Activated CD4-positive, CD25-positive, alpha-beta regulatory T cell treated with anti-CD3 and anti-CD28 coated beads, Interleukin-2, amount 50 U/mL, for 24 hours (primary cell): ENCODE data around the gene ADAMTS19.
"Not testable (repeated sequence)": the region's sequence is repeated elsewhere in the genome, so short reads cannot be mapped to it uniquely, and the experiment has no call there.

ENCODE experiments used
- ATAC-seq, 2 donors: fragments of 150-1000 bp; cut with Tn5 transposase; one replicate each; pipeline ENCODE4 v1.10.0; 2021; ENCODE audit warnings: mild to moderate bottlenecking in 1 of 2, moderate library complexity in 1 of 2

Gene ADAMTS19

DNA sequence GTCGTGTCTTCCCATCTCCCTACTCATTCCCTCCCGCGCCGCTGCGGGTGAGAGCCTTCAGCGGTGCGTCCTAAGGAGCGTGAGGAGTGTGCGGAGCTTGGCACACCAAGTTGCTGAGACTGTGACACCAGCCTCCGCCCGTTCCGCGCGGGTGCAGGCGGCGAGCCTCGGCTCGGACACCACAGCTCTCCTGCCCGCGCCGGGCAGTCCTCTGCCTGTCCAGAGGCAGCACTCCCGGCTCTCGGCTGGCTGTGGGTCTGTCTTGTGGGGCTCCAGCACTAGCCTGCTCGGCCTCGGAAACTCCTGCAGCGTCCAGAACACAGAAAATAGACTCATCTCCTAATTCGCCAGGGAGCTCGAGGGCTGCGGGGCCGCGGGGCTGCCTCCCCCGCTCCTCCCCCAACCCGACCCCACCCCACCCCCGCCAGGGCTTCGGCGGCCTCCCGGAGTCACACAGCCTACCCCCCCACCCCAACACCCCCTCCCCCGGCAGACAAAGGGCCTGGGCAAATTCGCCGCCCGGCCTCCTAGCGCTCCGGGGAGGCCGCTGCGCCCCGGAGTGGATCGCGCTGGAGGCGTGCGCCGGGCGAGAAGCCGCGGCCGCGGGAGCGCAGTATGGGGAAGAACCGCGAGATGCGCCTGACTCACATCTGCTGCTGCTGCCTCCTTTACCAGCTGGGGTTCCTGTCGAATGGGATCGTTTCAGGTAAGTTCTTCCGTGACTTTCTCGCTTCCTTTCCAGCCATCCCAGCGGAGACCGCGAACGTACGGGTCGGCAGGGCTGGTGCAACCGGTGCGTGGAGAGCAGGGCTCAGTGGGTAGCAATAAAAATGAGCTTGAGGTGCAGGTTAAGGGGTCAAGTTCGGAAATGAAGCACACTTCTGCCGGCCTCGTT, at the start of gene ADAMTS19:
ADAMTS19 (plus strand) TSS at position 522 of the 895 bp plus-strand sequence; CDS start at position 616, 94 bp downstream.
- ATAC-seq = no peak

- no peak for ATAC-seq
Observed at GRCh38 chr5:129410488-129410887, 49.6 kb upstream of the ADAMTS19 start.

DNA sequence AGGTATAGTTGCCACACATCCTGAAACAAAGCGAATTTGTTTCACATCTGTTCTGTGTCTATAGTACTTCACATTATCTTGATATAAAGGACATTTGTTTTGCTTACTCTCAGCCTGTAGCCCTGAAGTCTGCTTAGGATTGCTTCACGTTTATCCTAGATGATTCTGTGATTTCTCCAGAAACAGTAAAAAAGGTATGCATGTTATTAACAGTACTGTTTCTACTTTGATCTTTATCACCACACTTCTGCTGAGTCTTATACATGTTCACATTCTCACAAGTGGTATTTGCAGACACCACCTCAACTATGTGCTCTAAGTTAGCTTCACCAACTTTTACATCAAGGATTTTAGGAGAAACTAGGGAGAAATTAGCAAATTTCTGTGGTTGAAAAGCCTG, 47.4 kb upstream of the ADAMTS19 start:
- no peak for ATAC-seq

DNA sequence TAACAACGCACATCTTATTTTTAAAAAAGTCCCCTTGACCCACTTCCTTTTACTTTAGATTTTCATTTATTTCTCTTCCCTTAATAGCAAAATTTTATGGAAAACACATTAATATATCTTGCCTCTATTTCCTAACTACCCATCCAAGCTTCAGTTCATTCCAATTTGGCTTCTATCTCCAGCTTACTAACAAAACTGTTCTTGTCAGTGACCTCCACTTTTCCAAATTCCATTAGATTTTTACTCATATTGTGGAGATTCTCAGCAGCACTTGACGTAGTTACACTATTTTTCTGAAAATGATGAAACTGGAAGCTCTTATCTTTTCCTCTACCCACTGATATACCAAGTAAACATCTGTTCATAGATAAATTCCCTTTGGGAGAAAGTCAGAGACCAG, 46.5 kb upstream of the ADAMTS19 start:
- no peak for ATAC-seq

- ATAC-seq = no peak
Observed at GRCh38 chr5:129419292-129419691, 40.8 kb upstream of the ADAMTS19 start.

DNA sequence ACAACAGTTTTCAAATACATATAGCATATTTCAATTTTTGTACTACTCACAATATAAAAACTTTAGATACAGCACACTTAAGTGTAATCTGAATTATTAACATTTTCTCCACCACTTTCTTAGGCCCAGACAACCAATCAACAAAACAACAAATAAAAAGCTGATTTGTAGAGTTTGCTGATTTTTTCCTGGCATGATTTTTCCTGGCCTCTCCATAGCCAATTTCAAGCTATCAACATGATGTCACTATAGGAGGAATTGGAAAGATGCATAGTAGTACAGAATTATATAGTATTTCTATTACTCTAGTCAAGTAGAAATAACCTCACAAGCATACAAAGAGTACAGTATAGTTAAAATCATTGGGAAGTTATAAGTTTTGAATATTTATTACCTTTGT, 35.1 kb upstream of the ADAMTS19 start:
- no peak for ATAC-seq

- no peak for ATAC-seq
Observed at GRCh38 chr5:129426071-129426470, 34.0 kb upstream of the ADAMTS19 start.

DNA sequence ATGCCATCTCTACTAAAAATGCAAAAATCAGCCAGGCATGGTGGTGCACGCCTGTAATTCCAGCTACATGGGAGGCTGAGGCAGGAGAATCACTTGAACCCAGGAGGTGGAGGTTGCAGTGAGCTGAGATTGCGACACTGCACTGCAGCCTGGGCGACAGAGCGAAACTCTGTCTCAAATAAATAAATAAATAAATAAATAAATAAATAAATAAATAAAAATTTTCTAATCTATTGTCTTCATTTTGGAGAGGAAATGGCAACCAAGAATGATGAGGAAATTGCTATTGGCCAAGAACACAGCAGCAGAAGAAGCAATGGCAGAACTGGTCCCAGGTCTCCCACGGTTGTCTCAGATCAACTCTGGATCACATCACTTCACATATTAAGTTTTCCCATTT, 31.5 kb upstream of the ADAMTS19 start:
- not testable (repeated sequence) for ATAC-seq

GRCh38 chr5:129431406-129431805, 28.7 kb upstream of the ADAMTS19 start:
- ATAC-seq = no peak

GRCh38 chr5:129438322-129438721, 21.8 kb upstream of the ADAMTS19 start:
- no peak for ATAC-seq

GRCh38 chr5:129440424-129440823, 19.7 kb upstream of the ADAMTS19 start:
- no peak for ATAC-seq

DNA sequence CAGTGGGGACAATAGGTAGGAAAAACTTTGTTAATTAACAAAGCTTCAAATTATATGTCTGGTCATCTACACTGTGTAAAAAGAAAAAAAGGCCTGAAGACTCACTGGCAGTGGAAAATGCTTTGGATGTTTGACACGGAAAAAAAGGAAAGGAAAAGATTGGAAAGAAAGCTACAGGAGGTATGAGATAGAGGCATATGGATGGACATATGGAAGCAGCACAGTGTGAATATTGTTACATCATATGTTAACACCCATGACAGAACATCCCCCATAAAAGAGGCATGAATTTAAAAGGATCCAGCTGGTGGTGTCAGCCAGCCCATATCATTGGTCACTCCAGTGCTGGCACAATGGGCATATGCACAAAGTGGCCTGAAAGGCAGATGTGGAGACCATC, 19.0 kb upstream of the ADAMTS19 start:
- ATAC-seq = no peak

DNA sequence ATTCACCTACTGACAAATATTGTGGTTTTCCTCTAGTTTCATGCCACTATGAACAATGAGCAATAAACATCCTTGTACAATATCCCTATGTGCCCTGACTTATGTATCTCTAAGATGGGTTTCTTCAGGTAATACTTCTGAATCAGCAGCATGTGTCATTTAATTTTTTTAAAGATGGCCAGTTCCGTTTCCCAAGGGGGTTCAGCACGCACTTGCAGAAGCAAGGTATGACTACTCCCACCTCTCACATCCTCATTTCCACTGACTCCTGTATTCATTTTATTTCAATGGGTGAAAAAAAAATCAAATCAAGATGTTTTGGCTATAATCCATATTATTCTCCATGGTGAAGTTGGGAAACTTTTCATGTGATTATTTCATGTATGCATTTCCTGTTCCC, 14.7 kb upstream of the ADAMTS19 start:
- no peak for ATAC-seq

- ATAC-seq = no peak
Observed at GRCh38 chr5:129447968-129448367, 12.1 kb upstream of the ADAMTS19 start.

GRCh38 chr5:129448654-129449053, 11.4 kb upstream of the ADAMTS19 start:
- no peak for ATAC-seq

GRCh38 chr5:129454461-129454860, 5.6 kb upstream of the ADAMTS19 start:
- ATAC-seq = no peak

- no peak for ATAC-seq
Observed at GRCh38 chr5:129459450-129459776, 685 bp upstream of the ADAMTS19 start.

- ATAC-seq = no peak
Observed at GRCh38 chr5:129460672-129460935, 506 bp downstream of the ADAMTS19 start.

GRCh38 chr5:129460936-129461710, 1.0 kb downstream of the ADAMTS19 start:
- ATAC-seq = no peak

DNA sequence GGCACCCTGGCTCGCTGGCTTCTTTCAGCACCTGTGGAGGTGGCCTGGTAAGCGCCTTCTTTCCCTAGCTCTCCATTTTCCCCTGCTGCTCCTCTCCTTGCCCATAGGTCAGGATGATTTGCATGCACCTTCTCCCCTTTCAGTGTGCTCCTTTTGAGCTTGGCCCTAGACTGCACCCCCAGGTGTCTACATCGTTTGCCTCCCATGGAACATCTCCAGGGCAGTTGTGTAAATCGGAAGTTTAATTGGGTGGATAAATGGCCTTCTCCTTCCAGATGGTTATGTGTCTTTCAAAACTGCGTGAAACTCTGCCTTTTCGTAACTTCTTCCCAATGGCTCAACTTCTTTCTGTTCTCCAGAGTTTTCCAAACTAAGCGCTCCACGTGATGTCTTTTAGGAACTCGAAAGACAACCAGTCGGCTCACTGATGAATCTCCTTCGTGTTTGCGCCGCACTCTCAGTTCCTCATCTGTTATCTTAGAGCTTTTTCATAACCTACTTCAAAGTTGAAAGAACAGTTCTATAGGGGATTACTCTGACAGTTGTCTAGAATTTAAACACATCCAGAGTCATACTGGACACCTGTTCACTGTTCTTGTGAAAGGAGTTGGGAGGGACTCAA, 1.7 kb downstream of the ADAMTS19 start:
- ATAC-seq = no peak

- no peak for ATAC-seq
Observed at GRCh38 chr5:129465776-129466344, 5.8 kb downstream of the ADAMTS19 start.

DNA sequence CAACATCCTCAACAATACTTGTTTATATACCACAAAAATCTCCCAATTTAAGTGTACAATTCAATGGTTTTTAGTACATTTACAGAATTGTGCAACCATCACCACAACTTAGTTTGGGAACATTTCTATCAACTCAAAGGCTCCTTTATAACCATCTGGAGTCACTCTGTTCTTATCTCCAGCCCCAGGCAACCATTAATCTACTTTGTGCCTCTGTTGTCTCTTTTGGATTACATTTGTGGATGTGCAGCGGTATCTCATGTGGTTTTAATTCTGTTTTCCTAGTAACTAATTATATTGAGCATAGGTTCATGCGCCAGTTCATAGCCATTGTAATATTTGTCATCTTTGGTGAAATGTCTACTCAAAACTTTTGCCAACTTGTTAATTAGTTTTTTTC, 14.4 kb downstream of the ADAMTS19 start:
- no peak for ATAC-seq

- ATAC-seq = no peak
Observed at GRCh38 chr5:129476751-129477150, 16.7 kb downstream of the ADAMTS19 start.

DNA sequence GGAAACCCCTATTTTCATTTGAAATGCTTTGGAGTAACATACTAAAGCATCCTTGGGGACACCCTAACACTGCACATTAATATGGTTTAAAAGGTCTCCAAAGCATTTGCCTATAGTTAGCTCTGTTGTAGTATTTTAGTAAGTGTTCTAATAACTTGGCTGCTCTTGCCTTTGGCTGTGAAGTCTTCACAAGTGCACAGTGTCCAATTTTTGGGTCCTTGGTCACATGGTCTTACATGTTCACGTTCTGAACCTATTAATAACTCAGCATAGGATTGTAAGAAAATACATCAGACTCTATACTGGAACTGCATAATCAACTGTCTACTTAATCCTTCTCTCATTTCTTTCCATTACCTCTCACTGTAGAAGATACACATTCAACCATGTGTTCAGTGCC, 17.4 kb downstream of the ADAMTS19 start:
- no peak for ATAC-seq
